ENCODE data around the gene C3orf49.

The C3orf49 gene

DNA sequence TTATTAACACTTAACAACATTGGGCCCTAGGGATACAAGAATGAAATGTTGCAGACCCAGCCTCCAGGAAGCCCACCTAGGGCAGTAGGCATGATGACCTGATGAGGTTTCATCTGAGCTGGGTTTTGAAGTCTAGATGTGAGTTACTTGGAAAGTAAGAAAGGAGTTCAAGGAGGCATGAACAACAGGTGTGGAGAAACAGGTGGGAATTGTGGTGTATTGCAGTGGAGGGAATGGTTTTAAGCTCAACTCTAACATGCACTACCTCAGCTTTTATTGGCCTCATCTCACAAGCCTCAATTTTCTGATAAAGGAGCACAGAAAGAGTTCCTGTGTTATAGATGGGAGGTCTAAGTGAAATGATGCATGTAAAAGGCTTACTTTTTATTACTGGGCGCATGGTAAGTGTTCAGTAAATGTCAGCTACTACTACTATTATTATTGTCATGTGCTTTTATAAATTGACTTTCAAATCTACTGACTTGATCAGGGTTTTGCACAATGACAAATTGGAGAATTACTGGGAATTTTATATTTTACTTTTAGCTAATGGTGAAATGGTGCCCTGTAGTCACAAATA, 73.8 kb downstream of the C3orf49 start:
- DNase-seq, result no peak

DNA sequence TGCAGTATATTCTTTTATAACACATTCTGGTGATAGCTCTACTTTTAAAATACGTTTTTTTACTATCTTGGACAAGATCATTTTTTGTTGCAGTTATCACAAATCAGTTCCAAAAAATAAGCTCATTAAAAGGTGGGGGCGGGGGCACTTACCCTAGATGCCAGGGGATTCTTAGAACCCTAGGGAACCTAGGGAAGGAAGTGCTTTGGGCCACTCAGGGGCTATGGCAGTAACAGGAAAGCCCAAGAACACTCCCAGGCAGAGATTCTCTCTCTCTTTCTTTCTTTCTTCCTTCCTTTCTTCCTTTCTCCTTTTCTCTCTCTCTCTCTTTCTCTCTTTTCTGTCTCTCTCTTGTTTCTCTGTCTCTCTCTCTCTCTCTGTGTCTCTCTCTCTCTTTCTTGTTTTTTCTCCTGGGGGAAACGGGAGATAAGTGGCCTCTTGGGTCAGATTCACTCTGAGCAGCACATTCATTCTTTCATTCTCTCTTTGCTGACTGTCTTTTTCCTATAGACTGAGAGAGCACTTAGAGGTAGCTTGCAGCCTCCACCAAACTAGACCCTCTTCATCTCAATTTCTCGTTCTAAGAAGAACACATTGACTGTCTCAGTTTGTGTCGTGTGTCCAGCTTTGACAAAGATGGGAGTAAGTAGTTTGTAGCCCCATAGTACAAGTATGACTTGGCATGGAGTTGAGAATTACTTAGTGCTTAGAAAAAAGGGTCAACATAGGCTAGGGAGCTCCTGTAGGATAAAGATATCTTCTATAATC, 76.5 kb downstream of the C3orf49 start:
- no peak for DNase-seq

DNA sequence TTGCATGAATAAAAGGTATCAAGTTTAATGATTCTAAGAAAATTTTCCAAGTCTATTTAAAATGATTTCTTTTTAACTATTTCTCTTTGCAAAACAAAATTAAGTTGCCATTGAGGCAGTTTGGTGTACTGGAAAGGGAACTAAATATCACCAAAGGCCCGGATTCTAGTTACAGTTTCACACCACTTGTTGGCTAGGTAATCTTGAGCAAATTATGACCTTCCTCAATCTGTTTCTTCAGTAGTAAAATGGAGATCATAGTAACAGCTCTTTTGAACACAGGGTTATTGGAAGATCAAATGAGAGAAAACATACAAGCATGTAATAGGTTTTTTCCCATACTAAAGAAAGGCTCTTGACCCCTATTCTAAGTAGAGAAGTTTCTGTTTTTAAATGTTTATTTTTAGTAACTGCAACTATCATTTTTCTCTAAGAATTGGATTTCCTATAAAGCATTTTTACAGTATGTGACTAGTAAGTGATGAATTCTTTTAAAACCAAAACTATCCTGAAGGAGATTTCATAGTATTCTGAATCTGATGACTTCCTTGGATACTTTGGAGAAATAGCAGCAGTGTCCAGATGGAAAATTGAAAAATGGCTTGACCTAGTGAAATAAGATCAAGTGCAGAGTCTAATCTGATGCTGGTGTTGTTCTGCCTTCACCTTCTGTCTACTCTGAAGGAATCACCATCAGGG, 77.4 kb downstream of the C3orf49 start:
- no peak for DNase-seq
